GM12891 (cell line): ENCODE measurements around the gene MBOAT7.
A peak's percentile ranks its signal among the peaks of the same experiment; 100 is the strongest.

Experiments
- PAX5 ChIP-seq: IDR thresholded peaks from 2 replicates; pipeline ENCODE4 v1.6.1; 2011; ENCODE audit warnings: low read length, moderate library complexity, mild to moderate bottlenecking; ENCODE audit not compliant: insufficient read depth, severe bottlenecking
- POLR2A ChIP-seq: IDR thresholded peaks from 2 replicates; pipeline ENCODE4 v1.6.1; 2011; ENCODE audit warnings: low read depth, low read length, control low read depth
- POLR2AphosphoS5 ChIP-seq: IDR thresholded peaks from 2 replicates; pipeline ENCODE4 v1.6.1; 2011; ENCODE audit warnings: low read depth, low read length, control low read depth
- SPI1 ChIP-seq: IDR thresholded peaks from 2 replicates; pipeline ENCODE4 v1.6.1; 2011; ENCODE audit warnings: low read depth, low read length, control low read depth
- TAF1 ChIP-seq: IDR thresholded peaks from 2 replicates; pipeline ENCODE4 v1.6.1; 2011; ENCODE audit warnings: low read depth, low read length, control low read depth

- peak; percentile 80 for TF ChIP-seq POLR2AphosphoS5
- no peak for TF ChIP-seq TAF1
- peak; percentile 66 for TF ChIP-seq POLR2A
- no peak for TF ChIP-seq SPI1
- no peak for TF ChIP-seq PAX5
Measured at GRCh38 chr19:54133312-54133956, 55.9 kb downstream of the MBOAT7 start.
